ENCODE data around the gene NECTIN4. TPM values are rescaled to one million over a fixed set of nuclear protein-coding genes. Genes with fewer than 3 reads are reported as not detected.

The NECTIN4 gene
- total and polyA plus RNA-seq, 2 of the 13 experiments (the other 11 are each of a cell fraction or from before 2014, with no cell fraction given), result 5.9 to 12.4 TPM

DNA sequence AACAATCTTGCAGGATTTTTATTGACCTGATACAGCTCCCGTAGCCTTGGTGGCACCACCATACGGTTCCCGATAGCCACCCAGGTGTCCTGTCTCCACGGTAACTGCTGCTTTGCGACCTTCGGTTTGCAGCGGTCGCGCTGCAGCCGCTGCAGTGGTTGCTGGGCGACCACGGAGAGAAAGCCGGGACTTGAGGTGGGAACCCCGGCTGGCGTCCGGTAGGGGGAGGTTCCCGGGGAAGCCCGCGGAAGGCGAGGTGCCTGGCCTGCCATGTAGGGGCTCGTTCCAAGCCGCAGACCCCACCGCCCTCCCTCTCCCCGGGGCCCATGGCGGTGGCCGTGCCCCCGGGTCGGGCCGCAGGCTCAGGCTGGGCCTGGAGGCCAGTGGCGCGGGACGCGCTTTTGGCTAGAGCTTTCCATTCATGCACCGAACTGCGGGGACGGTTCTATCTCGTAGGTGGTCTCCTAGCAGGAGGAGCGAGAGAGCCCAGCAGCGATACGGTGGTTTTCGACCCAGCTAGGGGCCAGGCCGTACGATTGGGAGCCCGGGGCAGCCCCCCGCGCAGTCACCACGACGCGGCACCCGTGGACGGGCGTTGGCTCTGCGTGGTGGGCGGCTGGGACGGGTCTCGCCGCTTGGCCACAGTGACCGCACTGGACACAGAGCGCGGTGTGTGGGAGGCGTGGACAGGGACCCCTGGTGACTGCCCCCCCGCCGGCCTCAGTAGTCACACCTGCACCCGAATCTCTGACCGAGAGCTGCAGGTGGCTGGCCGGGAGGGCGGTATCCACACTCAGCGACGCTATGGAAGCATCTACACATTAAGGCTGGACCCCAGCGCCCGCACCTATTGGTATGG is 9.1 kb upstream of the NECTIN4 start, which contains the start of gene KLHDC9:
Gene KLHDC9 (plus strand): TSS at position 152 of the 859 bp plus-strand sequence. CDS start 175 bp downstream, at position 327.
- WGBS (ENCODE audit: low lambda C conversion rate), result 47% methylated on average over 3 of the region's 71 CpGs
- ATAC-seq, result peak; percentile 93
- Histone ChIP-seq H3K9me3 (ENCODE audit: low read length) (no peaks in the 10 kb centered on the region), H3K4me1 (ENCODE audit: insufficient read depth, low read length) (peaks cover 7% of the 10 kb centered on the region), H3K36me3 (replicated peaks in 1 of 2; ENCODE audit: control insufficient read depth in 1 of 2, insufficient read depth in 2 of 2, low read length in 2 of 2) (peaks cover 6 to 20% of the 10 kb centered on the region in 2 experiments), H3K27me3 (ENCODE audit: control insufficient read depth in 1 of 2, insufficient read depth in 2 of 2, low read length in 2 of 2) (peaks cover 0 to 3% of the 10 kb centered on the region in 2 experiments; a peak in 1 of 5 replicates), H3K9ac (ENCODE audit: insufficient read depth, low read depth, low read length) (peak within 1 kb of the TSS; percentile 75), H3K79me2 (ENCODE audit: insufficient read depth, low read length) (no peaks in the 10 kb centered on the region), H4K20me1 (ENCODE audit: insufficient read depth, low read length) (no peaks in the 10 kb centered on the region), H3K4me3 (replicated peaks in 1 of 3; ENCODE audit: insufficient read depth in 1 of 3, low read depth in 2 of 3, low read length in 3 of 3) (peak within 1 kb of the TSS; percentile 60 to 90 (median 87)), H3K4me2 (ENCODE audit: low read depth, low read length) (peak within 1 kb of the TSS; percentile 89), H2AFZ (ENCODE audit: low read length) (no peak within 1 kb of the TSS), H3K27ac (ENCODE audit: extremely low read length, insufficient read depth, low read length) (peak within 1 kb of the TSS; percentile 41)
- FAIRE-seq, result peak; percentile 91
- DNase-seq (ENCODE audit: low spot score), result peak; percentile 87
- no TSS peak for BruUV-seq (replicated peaks)
- intact Hi-C loops (cut with micrococcal nuclease; ENCODE audit: unreplicated experiment) (no loop called here), in situ Hi-C loops (cut with HindIII; ENCODE audit: extremely low pct_ligation_motif_present, low pct_unique_long_range_greater_than_20kb) (loop anchor here (10.0 kb wide), 1 partner anchor 104 kb away; no protein-coding TSS in a partner anchor)
- POLR2A ChIA-PET, result interaction anchor here (0.6 to 2.5 kb wide), 6 partner anchors 14 to 77 kb away, joined by 3 to 11 read pairs (median 4); partner anchors contain the start of genes DEDD, F11R, NIT1 and PFDN2
- CTCF ChIA-PET (ENCODE audit: low intra/inter-chr PET ratio, low total read pairs), result interaction anchor here (1.6 to 3.3 kb wide), 3 partner anchors 25 to 101 kb away, joined by 8 to 50 read pairs (median 16); no protein-coding TSS in a partner anchor
- TF ChIP-seq SETDB1 (CRISPR knock-in tag; IDR thresholded peaks at IDR 0.05; ENCODE audit: borderline replicate concordance), result no peak
- peak; percentile 79; the same call in 2 of the 3 replicates for TF ChIP-seq MXI1 (IDR thresholded peaks at IDR 0.05; ENCODE audit: borderline replicate concordance, low read depth, low read length)
- TF ChIP-seq ZNF740 (CRISPR knock-in tag; IDR thresholded peaks at IDR 0.05), result 0 out of 2 replicates have a peak, but pooled peaks have one; percentile 32
- TF ChIP-seq ZNF343 (CRISPR knock-in tag; IDR thresholded peaks at IDR 0.05), result peak; percentile 61; the same call in 1 of the 2 replicates
- 0 out of 2 replicates have a peak, but pooled peaks have one; percentile 24 for TF ChIP-seq ISL2 (CRISPR knock-in tag; IDR thresholded peaks at IDR 0.05)
- peak; percentile 65; the same call in 1 of the 2 replicates for TF ChIP-seq ZNF598 (CRISPR knock-in tag; IDR thresholded peaks at IDR 0.05; ENCODE audit: borderline replicate concordance)
- TF ChIP-seq ZNF547 (CRISPR knock-in tag; IDR thresholded peaks at IDR 0.05), result 0 out of 2 replicates have a peak, but pooled peaks have one; percentile 33
- TF ChIP-seq RORA (CRISPR knock-in tag; IDR thresholded peaks at IDR 0.05), result no peak
- peak; percentile 71 for TF ChIP-seq GATAD1 (CRISPR knock-in tag; IDR thresholded peaks at IDR 0.05)
- TF ChIP-seq, protein P1, sequence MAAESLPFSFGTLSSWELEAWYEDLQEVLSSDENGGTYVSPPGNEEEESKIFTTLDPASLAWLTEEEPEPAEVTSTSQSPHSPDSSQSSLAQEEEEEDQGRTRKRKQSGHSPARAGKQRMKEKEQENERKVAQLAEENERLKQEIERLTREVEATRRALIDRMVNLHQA (CRISPR knock-in tag; IDR thresholded peaks at IDR 0.05), result no peak
- TF ChIP-seq, protein P2, sequence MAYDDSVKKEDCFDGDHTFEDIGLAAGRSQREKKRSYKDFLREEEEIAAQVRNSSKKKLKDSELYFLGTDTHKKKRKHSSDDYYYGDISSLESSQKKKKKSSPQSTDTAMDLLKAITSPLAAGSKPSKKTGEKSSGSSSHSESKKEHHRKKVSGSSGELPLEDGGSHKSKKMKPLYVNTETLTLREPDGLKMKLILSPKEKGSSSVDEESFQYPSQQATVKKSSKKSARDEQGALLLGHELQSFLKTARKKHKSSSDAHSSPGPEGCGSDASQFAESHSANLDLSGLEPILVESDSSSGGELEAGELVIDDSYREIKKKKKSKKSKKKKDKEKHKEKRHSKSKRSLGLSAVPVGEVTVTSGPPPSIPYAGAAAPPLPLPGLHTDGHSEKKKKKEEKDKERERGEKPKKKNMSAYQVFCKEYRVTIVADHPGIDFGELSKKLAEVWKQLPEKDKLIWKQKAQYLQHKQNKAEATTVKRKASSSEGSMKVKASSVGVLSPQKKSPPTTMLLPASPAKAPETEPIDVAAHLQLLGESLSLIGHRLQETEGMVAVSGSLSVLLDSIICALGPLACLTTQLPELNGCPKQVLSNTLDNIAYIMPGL (CRISPR knock-in tag; IDR thresholded peaks at IDR 0.05; ENCODE audit: borderline replicate concordance in 1 of 2, low read depth in 1 of 2), result peak; percentile 23 to 35; a peak in 1 of 4 replicates
- 0 out of 2 replicates have a peak, but pooled peaks have one; percentile 17 for TF ChIP-seq MEIS2 (CRISPR knock-in tag; IDR thresholded peaks at IDR 0.05)
- peak; percentile 87; the same call in 1 of the 2 replicates for TF ChIP-seq ZNF44 (CRISPR knock-in tag; IDR thresholded peaks at IDR 0.05)
- TF ChIP-seq ZNF749 (CRISPR knock-in tag; IDR thresholded peaks at IDR 0.05; ENCODE audit: borderline replicate concordance), result no peak
- 0 out of 2 replicates have a peak, but pooled peaks have one; percentile 40 for TF ChIP-seq ZNF709 (CRISPR knock-in tag; IDR thresholded peaks at IDR 0.05)
- no peak for TF ChIP-seq SP4 (CRISPR knock-in tag; IDR thresholded peaks at IDR 0.05)
- TF ChIP-seq FUBP1 (CRISPR knock-in tag; IDR thresholded peaks at IDR 0.05; ENCODE audit: borderline replicate concordance), result 0 out of 2 replicates have a peak, but pooled peaks have one; percentile 14
- TF ChIP-seq SRY (CRISPR knock-in tag; IDR thresholded peaks at IDR 0.05), result peak; percentile 53; the same call in 1 of the 2 replicates

All from HepG2 (cell line).